ENCODE measurements around the gene NDUFS6. TPM values are rescaled to one million over a fixed set of nuclear protein-coding genes. Genes with fewer than 3 reads are reported as not detected.

Gene NDUFS6
- total RNA-seq, 1 donor from 2014 or later = 37.6 TPM

DNA sequence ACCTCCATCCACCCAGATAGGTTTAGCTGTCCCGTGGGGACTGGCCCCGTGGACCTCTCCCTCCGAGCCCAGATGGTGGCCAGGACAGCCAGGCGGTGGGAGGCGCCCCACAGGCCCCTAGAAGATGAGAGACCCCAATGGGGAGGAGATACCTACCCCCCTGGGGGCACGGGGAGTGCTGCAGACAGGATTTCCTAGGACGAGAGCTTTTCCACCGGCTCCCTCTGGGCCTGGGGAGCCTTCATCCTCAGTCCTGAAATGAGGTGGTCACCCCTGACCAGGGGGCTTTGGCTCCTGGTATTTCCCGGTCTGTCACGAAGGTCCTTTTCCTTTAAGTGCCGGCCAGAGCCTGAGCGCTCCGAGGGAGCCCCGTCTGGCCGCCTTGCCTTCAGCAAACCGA lies 48.3 kb upstream of the NDUFS6 start:
- no peaks in the 10 kb centered on the region for H3K9me3 Mint-ChIP-seq (ENCODE audit: unreplicated experiment)
- Histone ChIP-seq H3K4me3 (ENCODE audit: insufficient read depth, low read depth, low read length) (no peak overlapping the region), H4K20me1 (ENCODE audit: insufficient read depth, low read length) (no peaks in the 10 kb centered on the region), H3K27ac (ENCODE audit: low read depth, low read length) (no peak overlapping the region), H3K4me2 (ENCODE audit: low read length) (no peak overlapping the region), H3K79me2 (ENCODE audit: insufficient read depth, low read length) (no peaks in the 10 kb centered on the region), H3K4me1 (ENCODE audit: insufficient read depth, low read length) (no peaks in the 10 kb centered on the region), H2AFZ (ENCODE audit: low read depth, low read length) (no peak overlapping the region), H3K9ac (ENCODE audit: low read length) (no peak overlapping the region), H3K9me3 (ENCODE audit: insufficient read depth, low read depth, low read length) (no peaks in the 10 kb centered on the region), H3K36me3 (ENCODE audit: insufficient read depth, low read length) (no peaks in the 10 kb centered on the region), H3K27me3 (ENCODE audit: insufficient read depth, low read length) (no peaks in the 10 kb centered on the region)
- TF ChIP-seq EZH2 (IDR thresholded peaks at IDR 0.05; ENCODE audit: insufficient read depth, low read length) = no peak
- TF ChIP-seq, protein P1, sequence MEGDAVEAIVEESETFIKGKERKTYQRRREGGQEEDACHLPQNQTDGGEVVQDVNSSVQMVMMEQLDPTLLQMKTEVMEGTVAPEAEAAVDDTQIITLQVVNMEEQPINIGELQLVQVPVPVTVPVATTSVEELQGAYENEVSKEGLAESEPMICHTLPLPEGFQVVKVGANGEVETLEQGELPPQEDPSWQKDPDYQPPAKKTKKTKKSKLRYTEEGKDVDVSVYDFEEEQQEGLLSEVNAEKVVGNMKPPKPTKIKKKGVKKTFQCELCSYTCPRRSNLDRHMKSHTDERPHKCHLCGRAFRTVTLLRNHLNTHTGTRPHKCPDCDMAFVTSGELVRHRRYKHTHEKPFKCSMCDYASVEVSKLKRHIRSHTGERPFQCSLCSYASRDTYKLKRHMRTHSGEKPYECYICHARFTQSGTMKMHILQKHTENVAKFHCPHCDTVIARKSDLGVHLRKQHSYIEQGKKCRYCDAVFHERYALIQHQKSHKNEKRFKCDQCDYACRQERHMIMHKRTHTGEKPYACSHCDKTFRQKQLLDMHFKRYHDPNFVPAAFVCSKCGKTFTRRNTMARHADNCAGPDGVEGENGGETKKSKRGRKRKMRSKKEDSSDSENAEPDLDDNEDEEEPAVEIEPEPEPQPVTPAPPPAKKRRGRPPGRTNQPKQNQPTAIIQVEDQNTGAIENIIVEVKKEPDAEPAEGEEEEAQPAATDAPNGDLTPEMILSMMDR (IDR thresholded peaks at IDR 0.05; ENCODE audit: insufficient read depth, low read depth, low read length) = no peak
- H3K27me3 Mint-ChIP-seq (ENCODE audit: low read depth, unreplicated experiment) = peaks cover 32% of the 10 kb centered on the region
- DNase-seq (ENCODE audit: low read depth) (no peak), FAIRE-seq (no peak)
- H3K27ac Mint-ChIP-seq (ENCODE audit: unreplicated experiment) = no peak overlapping the region
- H3K36me3 Mint-ChIP-seq (ENCODE audit: low read depth, unreplicated experiment) = no peaks in the 10 kb centered on the region
- no peaks in the 10 kb centered on the region for H3K4me1 Mint-ChIP-seq (ENCODE audit: low read depth, unreplicated experiment)
- H3K4me3 Mint-ChIP-seq (ENCODE audit: unreplicated experiment) = no peak overlapping the region

DNA sequence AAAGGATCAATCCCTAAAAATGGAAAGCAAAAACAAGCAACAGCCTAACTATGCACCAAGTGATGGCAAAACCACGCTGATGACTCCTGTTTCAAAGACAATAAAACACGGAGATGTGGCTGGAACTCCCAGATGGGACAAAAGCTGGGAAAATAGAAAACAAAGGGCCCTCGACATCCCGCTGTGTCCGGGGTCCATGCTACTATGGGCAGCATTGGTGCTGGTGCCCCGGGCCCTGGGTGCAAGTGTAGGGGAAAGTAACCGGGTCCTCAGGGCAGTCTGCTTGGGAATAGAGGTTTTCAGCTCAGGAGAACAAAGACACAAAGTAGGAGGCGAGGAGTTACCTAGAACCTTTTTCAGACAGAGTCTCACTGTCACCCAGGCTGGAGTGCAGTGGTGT lies 47.7 kb upstream of the NDUFS6 start:
- H3K27me3 ChIP-seq (ENCODE audit: insufficient read depth, low read length) = no peaks in the 10 kb centered on the region
- no peak overlapping the region for H2AFZ ChIP-seq (ENCODE audit: low read depth, low read length)
- no peaks in the 10 kb centered on the region for H3K9me3 ChIP-seq (ENCODE audit: insufficient read depth, low read depth, low read length)
- H3K27me3 Mint-ChIP-seq (ENCODE audit: low read depth, unreplicated experiment) = peaks cover 30% of the 10 kb centered on the region
- H3K27ac Mint-ChIP-seq (ENCODE audit: unreplicated experiment) = no peak overlapping the region
- no peak overlapping the region for H3K4me3 ChIP-seq (ENCODE audit: insufficient read depth, low read depth, low read length)
- TF ChIP-seq, protein P1 (IDR thresholded peaks at IDR 0.05; ENCODE audit: insufficient read depth, low read depth, low read length) = no peak
- no peak for TF ChIP-seq EZH2 (IDR thresholded peaks at IDR 0.05; ENCODE audit: insufficient read depth, low read length)
- H3K9ac ChIP-seq (ENCODE audit: low read length) = no peak overlapping the region
- H3K4me2 ChIP-seq (ENCODE audit: low read length) = no peak overlapping the region
- FAIRE-seq (no peak), DNase-seq (ENCODE audit: low read depth) (no peak)
- no peak overlapping the region for H3K27ac ChIP-seq (ENCODE audit: low read depth, low read length)
- H3K4me1 Mint-ChIP-seq (ENCODE audit: low read depth, unreplicated experiment) = no peaks in the 10 kb centered on the region
- H3K36me3 ChIP-seq (ENCODE audit: insufficient read depth, low read length) = no peaks in the 10 kb centered on the region
- no peaks in the 10 kb centered on the region for H3K4me1 ChIP-seq (ENCODE audit: insufficient read depth, low read length)
- H4K20me1 ChIP-seq (ENCODE audit: insufficient read depth, low read length) = no peaks in the 10 kb centered on the region
- no peak overlapping the region for H3K4me3 Mint-ChIP-seq (ENCODE audit: unreplicated experiment)
- H3K79me2 ChIP-seq (ENCODE audit: insufficient read depth, low read length) = no peaks in the 10 kb centered on the region
- H3K9me3 Mint-ChIP-seq (ENCODE audit: unreplicated experiment) = peaks cover 4% of the 10 kb centered on the region
- no peaks in the 10 kb centered on the region for H3K36me3 Mint-ChIP-seq (ENCODE audit: low read depth, unreplicated experiment)

DNA sequence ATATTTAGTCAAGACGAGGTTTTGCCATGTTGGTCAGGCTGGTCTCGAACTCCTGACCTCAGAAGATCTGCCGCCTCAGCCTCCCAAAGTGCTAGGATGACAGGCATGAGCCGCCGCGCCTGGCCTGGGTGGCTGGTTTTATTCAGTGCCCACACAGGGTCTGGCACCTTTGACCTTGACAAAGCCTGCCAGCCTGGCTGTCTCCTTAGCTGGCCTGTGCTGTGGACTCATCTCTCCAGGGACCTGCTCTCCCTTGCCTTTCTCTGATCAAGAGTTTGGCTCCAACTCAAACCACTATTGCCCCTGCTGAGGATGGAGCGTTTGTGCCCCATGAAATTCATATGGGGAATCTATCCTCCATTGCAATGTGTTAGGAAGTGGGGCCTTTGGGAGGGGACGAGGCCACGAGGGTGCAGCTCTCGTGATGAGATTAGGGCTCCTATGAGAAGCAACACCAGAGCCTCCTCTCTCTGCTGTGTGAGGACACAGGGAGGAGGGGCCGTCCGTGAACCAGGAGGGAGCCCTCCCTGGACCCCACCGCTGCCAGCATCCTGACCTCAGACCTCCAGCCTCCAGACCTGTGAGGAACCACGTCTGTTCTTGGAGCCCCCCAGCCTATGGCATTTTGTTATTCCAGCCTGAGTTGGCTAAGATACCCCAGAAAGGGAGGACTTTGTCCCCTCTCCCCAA lies 46.5 kb upstream of the NDUFS6 start:
- Histone ChIP-seq H3K9ac (ENCODE audit: low read length) (no peak overlapping the region), H3K4me1 (ENCODE audit: insufficient read depth, low read length) (no peaks in the 10 kb centered on the region), H3K27me3 (ENCODE audit: insufficient read depth, low read length) (no peaks in the 10 kb centered on the region), H3K4me2 (ENCODE audit: low read length) (no peak overlapping the region), H3K36me3 (ENCODE audit: insufficient read depth, low read length) (no peaks in the 10 kb centered on the region), H3K4me3 (ENCODE audit: insufficient read depth, low read depth, low read length) (no peak overlapping the region), H4K20me1 (ENCODE audit: insufficient read depth, low read length) (no peaks in the 10 kb centered on the region), H3K9me3 (ENCODE audit: insufficient read depth, low read depth, low read length) (no peaks in the 10 kb centered on the region), H3K79me2 (ENCODE audit: insufficient read depth, low read length) (no peaks in the 10 kb centered on the region), H2AFZ (ENCODE audit: low read depth, low read length) (no peak overlapping the region), H3K27ac (ENCODE audit: low read depth, low read length) (no peak overlapping the region)
- TF ChIP-seq EZH2 (IDR thresholded peaks at IDR 0.05; ENCODE audit: insufficient read depth, low read length) = no peak
- TF ChIP-seq, protein P1 (IDR thresholded peaks at IDR 0.05; ENCODE audit: insufficient read depth, low read depth, low read length) = no peak
- Mint-ChIP-seq H3K9me3 (ENCODE audit: unreplicated experiment) (peaks cover 8% of the 10 kb centered on the region), H3K4me1 (ENCODE audit: low read depth, unreplicated experiment) (no peaks in the 10 kb centered on the region), H3K27me3 (ENCODE audit: low read depth, unreplicated experiment) (peaks cover 30% of the 10 kb centered on the region), H3K4me3 (ENCODE audit: unreplicated experiment) (no peak overlapping the region), H3K27ac (ENCODE audit: unreplicated experiment) (no peak overlapping the region), H3K36me3 (ENCODE audit: low read depth, unreplicated experiment) (no peaks in the 10 kb centered on the region)
- FAIRE-seq = no peak
- no peak for DNase-seq (ENCODE audit: low read depth)

All from astrocyte (in vitro differentiated cells and primary cell).